Colon (tissue), 2 donors: ENCODE data around the gene COX7A2.

Source experiments
- FAIRE-seq: peaks from 2 replicates; lab custom pipeline; 2012; peaks lifted over from hg19 to GRCh38; lab: Jason Lieb, UNC
- donor health status: control.
- donor health status: control.

The COX7A2 gene

GRCh38 chr6:75199889-75200288 lies 43.7 kb downstream of the COX7A2 start:
- no peak for FAIRE-seq

- FAIRE-seq = no peak
These were observed 47.4 kb downstream of the COX7A2 start for GRCh38 chr6:75196081-75196687.

- no peak for FAIRE-seq
These were observed 55.2 kb downstream of the COX7A2 start for GRCh38 chr6:75188221-75188925.
